ENCODE measurements around the gene TPSB2.

- TF ChIP-seq CTCF (IDR thresholded peaks at IDR 0.05 in 2 of 3, conservative IDR thresholded peaks at IDR 0.05 in 1 of 3; ENCODE audit: insufficient read depth in 2 of 3, low read depth in 1 of 3, low read length in 3 of 3), result no peak
- TF ChIP-seq, protein P1, sequence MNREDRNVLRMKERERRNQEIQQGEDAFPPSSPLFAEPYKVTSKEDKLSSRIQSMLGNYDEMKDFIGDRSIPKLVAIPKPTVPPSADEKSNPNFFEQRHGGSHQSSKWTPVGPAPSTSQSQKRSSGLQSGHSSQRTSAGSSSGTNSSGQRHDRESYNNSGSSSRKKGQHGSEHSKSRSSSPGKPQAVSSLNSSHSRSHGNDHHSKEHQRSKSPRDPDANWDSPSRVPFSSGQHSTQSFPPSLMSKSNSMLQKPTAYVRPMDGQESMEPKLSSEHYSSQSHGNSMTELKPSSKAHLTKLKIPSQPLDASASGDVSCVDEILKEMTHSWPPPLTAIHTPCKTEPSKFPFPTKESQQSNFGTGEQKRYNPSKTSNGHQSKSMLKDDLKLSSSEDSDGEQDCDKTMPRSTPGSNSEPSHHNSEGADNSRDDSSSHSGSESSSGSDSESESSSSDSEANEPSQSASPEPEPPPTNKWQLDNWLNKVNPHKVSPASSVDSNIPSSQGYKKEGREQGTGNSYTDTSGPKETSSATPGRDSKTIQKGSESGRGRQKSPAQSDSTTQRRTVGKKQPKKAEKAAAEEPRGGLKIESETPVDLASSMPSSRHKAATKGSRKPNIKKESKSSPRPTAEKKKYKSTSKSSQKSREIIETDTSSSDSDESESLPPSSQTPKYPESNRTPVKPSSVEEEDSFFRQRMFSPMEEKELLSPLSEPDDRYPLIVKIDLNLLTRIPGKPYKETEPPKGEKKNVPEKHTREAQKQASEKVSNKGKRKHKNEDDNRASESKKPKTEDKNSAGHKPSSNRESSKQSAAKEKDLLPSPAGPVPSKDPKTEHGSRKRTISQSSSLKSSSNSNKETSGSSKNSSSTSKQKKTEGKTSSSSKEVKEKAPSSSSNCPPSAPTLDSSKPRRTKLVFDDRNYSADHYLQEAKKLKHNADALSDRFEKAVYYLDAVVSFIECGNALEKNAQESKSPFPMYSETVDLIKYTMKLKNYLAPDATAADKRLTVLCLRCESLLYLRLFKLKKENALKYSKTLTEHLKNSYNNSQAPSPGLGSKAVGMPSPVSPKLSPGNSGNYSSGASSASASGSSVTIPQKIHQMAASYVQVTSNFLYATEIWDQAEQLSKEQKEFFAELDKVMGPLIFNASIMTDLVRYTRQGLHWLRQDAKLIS (CRISPR knock-in tag; IDR thresholded peaks at IDR 0.05), result no peak
- TF ChIP-seq DNMT1 (IDR thresholded peaks at IDR 0.05), result no peak
- no peak for TF ChIP-seq EGR1 (conservative IDR thresholded peaks at IDR 0.05)
- TF ChIP-seq USF2 (CRISPR knock-in tag; IDR thresholded peaks at IDR 0.05), result no peak
- TF ChIP-seq POLR2AphosphoS2 (IDR thresholded peaks at IDR 0.05; ENCODE audit: low read length), result no peak
- TF ChIP-seq EZH2 (IDR thresholded peaks at IDR 0.05; ENCODE audit: borderline replicate concordance, low read depth, low read length), result no peak
- no peak for TF ChIP-seq REST (IDR thresholded peaks at IDR 0.05; ENCODE audit: borderline replicate concordance)
- no peak for TF ChIP-seq REST (CRISPR knock-in tag; IDR thresholded peaks at IDR 0.05; ENCODE audit: low read depth)
- TF ChIP-seq ELF1 (tag; IDR thresholded peaks at IDR 0.05), result no peak
- TF ChIP-seq SMAD3 (CRISPR knock-in tag; conservative IDR thresholded peaks at IDR 0.05), result no peak
- no peak for TF ChIP-seq ILF3 (IDR thresholded peaks at IDR 0.05; ENCODE audit: borderline replicate concordance)
- no peak for TF ChIP-seq ATF7 (IDR thresholded peaks at IDR 0.05)
Observed at GRCh38 chr16:1271380-1271723, 41.4 kb upstream of the TPSB2 start.

All from K562 (cell line).